Osteocyte (in vitro differentiated cells): Measurements from ENCODE around the gene MICU1. TPM values are rescaled to one million over a fixed set of nuclear protein-coding genes. Genes with fewer than 3 reads are reported as not detected.
"Not testable (repeated sequence)": the region's sequence is repeated elsewhere in the genome, so short reads cannot be mapped to it uniquely, and the experiment has no call there.

ENCODE experiments used
- DNase-seq: peaks from one replicate; pipeline ENCODE4 v3.0.0; 2021; ENCODE audit warnings: mixed read lengths; ENCODE audit not compliant: unreplicated experiment; ENCODE audit errors: extremely low spot score
- H3K27ac Mint-ChIP-seq: one replicate; pipeline ENCODE4 v1.8.0; 2021; ENCODE audit warnings: mild to moderate bottlenecking, mixed read lengths; ENCODE audit not compliant: unreplicated experiment
- H3K27me3 Mint-ChIP-seq: one replicate; pipeline ENCODE4 v1.8.0; 2021; ENCODE audit warnings: mixed read lengths; ENCODE audit not compliant: unreplicated experiment
- H3K36me3 Mint-ChIP-seq: one replicate; pipeline ENCODE4 v1.8.0; 2021; ENCODE audit warnings: mixed read lengths; ENCODE audit not compliant: unreplicated experiment
- H3K4me1 Mint-ChIP-seq: one replicate; pipeline ENCODE4 v1.8.0; 2021; ENCODE audit warnings: mixed read lengths; ENCODE audit not compliant: unreplicated experiment
- H3K4me3 Mint-ChIP-seq: one replicate; pipeline ENCODE4 v1.8.0; 2021; ENCODE audit warnings: mild to moderate bottlenecking, moderate library complexity, mixed read lengths; ENCODE audit not compliant: unreplicated experiment
- H3K9me3 Mint-ChIP-seq: one replicate; pipeline ENCODE4 v1.8.0; 2021; ENCODE audit warnings: mixed read lengths; ENCODE audit not compliant: unreplicated experiment
- CTCF ChIP-seq: fragments of 200-600 bp; sonication (generic); IDR thresholded peaks from 2 replicates; pipeline ENCODE4 v1.5.0; 2021; ENCODE audit warnings: antibody characterized with exemption, mild to moderate bottlenecking, moderate library complexity
- total RNA-seq: library from RNA; stranded (reverse); gene quantifications from 2 replicates; pipeline ENCODE4 v1.2.1, GENCODE V29; 2021

MICU1 gene
- total RNA-seq, 1 donor from 2014 or later = 58.9 TPM

- H3K4me1 Mint-ChIP-seq = no peaks in the 10 kb centered on the region
These were observed 142.4 kb downstream of the MICU1 start for GRCh38 chr10:72483471-72483870.

GRCh38 chr10:72480861-72481260, 145.0 kb downstream of the MICU1 start:
- H3K36me3 Mint-ChIP-seq = peaks cover 18% of the 10 kb centered on the region
- no peaks in the 10 kb centered on the region for H3K9me3 Mint-ChIP-seq
- DNase-seq = no peak
- H3K27me3 Mint-ChIP-seq = no peaks in the 10 kb centered on the region
- H3K4me1 Mint-ChIP-seq = no peaks in the 10 kb centered on the region
- H3K27ac Mint-ChIP-seq = no peak overlapping the region
- H3K4me3 Mint-ChIP-seq = no peak overlapping the region
- no peak for TF ChIP-seq CTCF

More at GRCh38 chr10:72483471-72483870, 142.4 kb downstream of the MICU1 start:
- DNase-seq = no peak
- H3K4me3 Mint-ChIP-seq = no peak overlapping the region
- H3K27ac Mint-ChIP-seq = no peak overlapping the region
- H3K9me3 Mint-ChIP-seq = no peaks in the 10 kb centered on the region
- H3K27me3 Mint-ChIP-seq = no peaks in the 10 kb centered on the region
- no peak for TF ChIP-seq CTCF
- peaks cover 6% of the 10 kb centered on the region for H3K36me3 Mint-ChIP-seq

GRCh38 chr10:72477463-72477862, 148.4 kb downstream of the MICU1 start:
- H3K9me3 Mint-ChIP-seq = no peaks in the 10 kb centered on the region
- H3K27me3 Mint-ChIP-seq = no peaks in the 10 kb centered on the region
- H3K4me1 Mint-ChIP-seq = no peaks in the 10 kb centered on the region
- no peak for DNase-seq
- H3K36me3 Mint-ChIP-seq = peaks cover 34% of the 10 kb centered on the region
- TF ChIP-seq CTCF = no peak
- no peak overlapping the region for H3K27ac Mint-ChIP-seq
- no peak overlapping the region for H3K4me3 Mint-ChIP-seq

- H3K4me1 Mint-ChIP-seq = no peaks in the 10 kb centered on the region
- H3K36me3 Mint-ChIP-seq = peaks cover 35% of the 10 kb centered on the region
- TF ChIP-seq CTCF = no peak
- no peak for DNase-seq
- no peak overlapping the region for H3K4me3 Mint-ChIP-seq
- no peak overlapping the region for H3K27ac Mint-ChIP-seq
- no peaks in the 10 kb centered on the region for H3K9me3 Mint-ChIP-seq
- H3K27me3 Mint-ChIP-seq = no peaks in the 10 kb centered on the region
These were observed 153.6 kb downstream of the MICU1 start for GRCh38 chr10:72472306-72472705.

- no peaks in the 10 kb centered on the region for H3K4me1 Mint-ChIP-seq
- no peaks in the 10 kb centered on the region for H3K27me3 Mint-ChIP-seq
- DNase-seq = no peak
- peaks cover 27% of the 10 kb centered on the region for H3K36me3 Mint-ChIP-seq
- H3K27ac Mint-ChIP-seq = no peak overlapping the region
- no peak for TF ChIP-seq CTCF
- no peak overlapping the region for H3K4me3 Mint-ChIP-seq
- H3K9me3 Mint-ChIP-seq = no peaks in the 10 kb centered on the region
These were observed 155.2 kb downstream of the MICU1 start for GRCh38 chr10:72470666-72471065.

GRCh38 chr10:72467064-72467463, 158.8 kb downstream of the MICU1 start:
- H3K4me3 Mint-ChIP-seq, H3K4me1 Mint-ChIP-seq, DNase-seq, H3K9me3 Mint-ChIP-seq, H3K27ac Mint-ChIP-seq, H3K27me3 Mint-ChIP-seq: not testable (repeated sequence)
- peaks cover 12% of the 10 kb centered on the region for H3K36me3 Mint-ChIP-seq
